LHCN-M2 (cell line): ENCODE data around the gene RIMS1. TPM values are rescaled to one million over a fixed set of nuclear protein-coding genes. Genes with fewer than 3 reads are reported as not detected.

Experiments used
- DNase-seq: peaks from one replicate; pipeline ENCODE4 v3.0.0-alpha.2; 2012; ENCODE audit warnings: low read depth
- polyA plus RNA-seq: library from polyadenylated mRNA; unstranded; fragments of >200 nt; gene quantifications from one replicate; pipeline ENCODE4 v1.2.1, GENCODE V29; 2012; ENCODE audit warnings: missing spikeins
- total RNA-seq: library from RNA; depleted of rRNA; stranded (reverse); fragments of >200 nt; gene quantifications from 2 replicates; pipeline ENCODE4 v1.2.3, GENCODE V29; 2014; rRNA removed

RIMS1 gene, protein sequence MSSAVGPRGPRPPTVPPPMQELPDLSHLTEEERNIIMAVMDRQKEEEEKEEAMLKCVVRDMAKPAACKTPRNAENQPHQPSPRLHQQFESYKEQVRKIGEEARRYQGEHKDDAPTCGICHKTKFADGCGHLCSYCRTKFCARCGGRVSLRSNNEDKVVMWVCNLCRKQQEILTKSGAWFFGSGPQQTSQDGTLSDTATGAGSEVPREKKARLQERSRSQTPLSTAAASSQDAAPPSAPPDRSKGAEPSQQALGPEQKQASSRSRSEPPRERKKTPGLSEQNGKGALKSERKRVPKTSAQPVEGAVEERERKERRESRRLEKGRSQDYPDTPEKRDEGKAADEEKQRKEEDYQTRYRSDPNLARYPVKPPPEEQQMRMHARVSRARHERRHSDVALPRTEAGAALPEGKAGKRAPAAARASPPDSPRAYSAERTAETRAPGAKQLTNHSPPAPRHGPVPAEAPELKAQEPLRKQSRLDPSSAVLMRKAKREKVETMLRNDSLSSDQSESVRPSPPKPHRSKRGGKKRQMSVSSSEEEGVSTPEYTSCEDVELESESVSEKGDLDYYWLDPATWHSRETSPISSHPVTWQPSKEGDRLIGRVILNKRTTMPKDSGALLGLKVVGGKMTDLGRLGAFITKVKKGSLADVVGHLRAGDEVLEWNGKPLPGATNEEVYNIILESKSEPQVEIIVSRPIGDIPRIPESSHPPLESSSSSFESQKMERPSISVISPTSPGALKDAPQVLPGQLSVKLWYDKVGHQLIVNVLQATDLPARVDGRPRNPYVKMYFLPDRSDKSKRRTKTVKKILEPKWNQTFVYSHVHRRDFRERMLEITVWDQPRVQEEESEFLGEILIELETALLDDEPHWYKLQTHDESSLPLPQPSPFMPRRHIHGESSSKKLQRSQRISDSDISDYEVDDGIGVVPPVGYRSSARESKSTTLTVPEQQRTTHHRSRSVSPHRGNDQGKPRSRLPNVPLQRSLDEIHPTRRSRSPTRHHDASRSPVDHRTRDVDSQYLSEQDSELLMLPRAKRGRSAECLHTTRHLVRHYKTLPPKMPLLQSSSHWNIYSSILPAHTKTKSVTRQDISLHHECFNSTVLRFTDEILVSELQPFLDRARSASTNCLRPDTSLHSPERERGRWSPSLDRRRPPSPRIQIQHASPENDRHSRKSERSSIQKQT (N-terminal part only)
- 1.9 and 2.2 TPM in 2 replicates for total RNA-seq
- 5.2 TPM for polyA plus RNA-seq

GRCh38 chr6:71886184-71887005, at the start of gene RIMS1:
Gene RIMS1 (plus strand): TSS chr6:71886550. CDS start chr6:71887024, 474 bp downstream.
- peak; percentile 38 for DNase-seq

DNA sequence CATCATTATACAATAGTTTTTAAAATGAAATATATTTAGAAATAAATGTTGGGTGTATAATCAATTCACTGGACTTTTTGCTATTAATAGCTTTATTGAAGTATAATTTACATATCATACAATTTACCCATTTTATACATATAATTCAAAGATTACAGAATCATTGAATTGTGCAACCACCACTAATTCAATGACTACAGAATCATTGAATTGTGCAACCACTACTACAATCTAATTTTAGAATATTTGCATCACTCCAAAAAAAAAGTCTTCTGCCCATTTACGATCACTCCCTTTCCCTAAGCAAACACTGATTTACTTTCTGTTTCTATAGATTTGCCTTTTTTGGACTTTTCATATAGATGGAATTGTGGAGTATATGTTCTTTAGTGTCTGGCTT, 35.1 kb upstream of the RIMS1 start:
- no peak for DNase-seq

- no peak for DNase-seq
Observed at GRCh38 chr6:71852948-71853347, 33.4 kb upstream of the RIMS1 start.

- DNase-seq, result peak; percentile 11
Observed at GRCh38 chr6:71855406-71855805, 30.9 kb upstream of the RIMS1 start.

DNA sequence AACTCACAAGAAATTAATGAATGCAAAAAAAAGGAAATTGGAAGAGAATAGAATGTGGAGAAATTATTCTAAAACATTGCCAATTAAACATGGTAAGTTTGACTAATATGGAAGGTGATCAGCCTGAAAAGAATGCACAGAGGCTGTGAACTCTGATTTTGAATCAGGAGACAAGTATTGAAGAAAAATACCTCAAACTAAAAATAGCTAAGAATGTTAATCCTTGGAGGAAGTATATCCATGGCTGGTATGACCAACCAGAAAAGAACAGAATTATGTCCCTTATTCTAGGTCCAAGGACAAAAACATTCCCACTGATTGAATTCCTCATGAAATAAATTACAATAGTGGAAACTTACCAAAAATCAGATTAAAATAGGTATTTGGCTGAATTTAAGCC, 7.3 kb upstream of the RIMS1 start:
- DNase-seq, result peak; percentile 68

DNA sequence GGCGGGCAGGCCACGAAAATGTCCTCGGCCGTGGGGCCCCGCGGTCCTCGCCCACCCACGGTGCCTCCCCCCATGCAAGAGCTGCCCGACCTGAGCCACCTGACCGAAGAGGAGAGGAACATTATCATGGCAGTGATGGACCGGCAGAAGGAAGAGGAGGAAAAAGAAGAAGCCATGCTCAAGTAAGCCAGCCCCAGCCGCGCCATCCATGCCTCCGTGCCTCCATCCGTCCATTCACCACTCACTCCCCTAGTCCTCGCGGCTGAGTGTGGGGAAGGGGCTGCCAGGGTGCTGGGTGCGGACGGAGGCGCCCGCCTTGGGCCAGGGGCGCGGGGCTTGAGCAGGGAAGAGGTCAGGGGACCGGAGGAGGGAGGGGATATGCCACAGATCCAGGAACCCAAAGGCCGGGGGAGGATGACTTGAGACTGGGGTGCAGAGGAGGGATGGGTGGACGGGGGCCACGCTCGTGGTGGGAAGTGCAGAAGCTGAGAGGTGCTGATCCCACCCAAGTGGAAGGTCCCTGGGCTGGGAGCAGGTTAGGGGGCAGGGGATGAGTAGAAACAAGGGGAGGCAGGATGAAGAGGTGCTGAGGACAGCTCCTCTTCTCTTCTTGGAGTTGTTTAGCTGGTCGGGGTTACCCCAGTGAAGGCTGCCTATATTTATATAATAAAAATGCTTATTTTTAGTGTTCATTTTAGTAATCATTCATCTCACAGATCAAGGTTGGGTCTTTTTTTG, 825 bp downstream of the RIMS1 start:
- no peak for DNase-seq

DNA sequence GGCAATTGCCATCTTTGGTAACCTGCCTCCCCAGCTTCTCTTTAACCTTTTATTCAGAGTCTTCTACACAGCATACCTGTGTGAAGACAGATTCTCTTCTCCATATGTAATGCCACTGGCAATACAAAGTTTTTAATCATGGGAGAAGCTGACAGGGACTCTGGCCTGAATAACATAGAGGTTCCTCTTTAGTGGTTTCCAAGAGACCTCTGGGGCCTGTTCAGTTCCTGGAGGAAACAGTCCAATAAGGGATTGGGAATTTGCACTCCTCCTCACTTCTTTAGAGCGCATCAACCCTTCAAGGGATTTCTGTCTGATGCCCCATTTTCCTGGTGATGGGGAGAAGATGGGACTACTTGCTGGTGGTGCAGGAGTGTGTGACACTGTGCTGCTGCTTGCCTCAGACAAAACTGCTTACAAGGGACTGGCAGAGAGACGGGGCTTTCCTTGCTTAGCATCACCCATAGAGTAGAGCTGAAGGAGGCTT, 1.4 kb downstream of the RIMS1 start:
- no peak for DNase-seq

DNA sequence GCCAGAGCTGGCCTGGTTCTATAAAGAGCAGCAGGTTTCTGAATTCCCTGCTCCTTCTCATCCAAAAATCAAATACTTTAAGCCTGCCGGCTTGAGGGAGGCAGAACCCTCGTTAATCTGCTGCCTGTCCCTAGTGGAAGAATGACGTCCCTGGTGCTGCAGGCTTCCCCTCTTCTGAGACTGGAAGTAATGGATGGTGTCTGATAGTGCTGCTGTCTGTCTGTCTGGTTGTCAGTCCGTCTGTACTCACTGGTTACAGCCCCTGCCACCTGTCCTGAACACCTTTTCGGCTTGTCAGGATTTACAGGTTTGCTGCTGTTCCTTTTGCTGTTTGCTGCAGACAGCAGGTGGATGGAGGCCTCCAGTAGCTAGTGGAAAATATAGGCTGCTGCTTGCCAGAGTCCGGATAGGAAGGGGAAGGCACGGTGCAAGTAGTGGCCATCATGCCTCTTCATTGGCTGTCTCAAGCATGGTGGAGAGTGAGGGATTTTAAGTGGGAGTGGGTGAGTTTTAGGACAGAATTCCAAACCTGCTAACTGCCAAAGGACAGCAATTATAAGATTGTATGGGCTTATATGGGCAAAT, 2.5 kb downstream of the RIMS1 start:
- DNase-seq, result no peak

DNA sequence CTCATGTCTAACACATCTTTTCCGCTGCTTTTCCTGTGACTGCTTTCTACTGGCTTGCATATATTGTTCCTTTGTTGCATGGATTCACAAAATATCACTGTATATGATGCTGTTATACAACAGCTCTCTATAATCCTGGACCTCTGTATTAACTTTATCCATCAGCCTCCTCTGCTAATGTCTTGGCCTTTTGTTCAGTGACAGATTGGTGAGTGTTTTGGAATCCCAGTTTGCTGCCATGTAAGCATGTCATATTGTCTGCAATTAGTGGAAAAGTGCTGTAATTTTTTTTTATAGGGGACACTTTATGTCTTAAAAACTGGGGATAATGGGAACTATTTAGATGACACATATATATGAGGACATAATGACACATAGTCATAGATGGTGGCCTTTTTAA, 3.0 kb downstream of the RIMS1 start:
- no peak for DNase-seq

DNA sequence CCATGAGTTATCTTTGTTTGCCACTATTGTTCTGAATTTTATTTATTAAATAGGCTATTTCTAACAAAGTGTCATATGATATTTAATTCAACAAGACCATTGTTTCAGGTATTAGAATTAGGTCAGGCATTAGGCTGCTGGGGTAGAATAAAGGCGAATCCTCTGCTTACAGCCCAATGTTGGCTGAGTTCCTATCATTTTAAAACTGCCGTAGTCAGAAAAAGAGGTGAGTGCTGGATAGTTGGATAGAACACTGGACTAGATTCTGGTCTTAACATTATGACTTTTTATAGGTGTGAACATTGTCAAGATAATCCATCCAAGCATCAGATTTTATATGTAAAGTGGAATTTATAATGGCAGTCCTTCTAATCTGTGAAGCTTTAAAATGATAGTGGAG, 6.3 kb downstream of the RIMS1 start:
- no peak for DNase-seq

GRCh38 chr6:71900642-71901041, 14.3 kb downstream of the RIMS1 start:
- DNase-seq, result peak; percentile 44

- no peak for DNase-seq
Observed at GRCh38 chr6:71902261-71902660, 15.9 kb downstream of the RIMS1 start.

DNA sequence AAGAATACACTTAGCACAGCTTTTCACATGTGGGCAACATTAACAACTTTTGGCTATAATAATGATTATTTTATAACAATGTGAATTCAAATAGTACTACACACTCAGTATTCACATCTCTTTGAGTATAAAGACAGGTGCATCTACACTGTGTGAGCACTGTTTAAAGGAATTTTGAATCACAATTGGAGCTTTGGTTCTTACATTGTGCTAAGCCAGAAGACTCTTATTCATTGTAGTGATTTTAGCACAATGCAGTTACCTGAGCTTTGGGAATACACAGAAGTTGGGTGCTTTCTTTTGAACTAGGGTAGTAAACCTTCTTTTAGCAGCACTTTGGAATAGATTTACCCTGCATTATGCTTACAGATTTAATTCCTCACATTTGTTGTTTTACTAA, 20.5 kb downstream of the RIMS1 start:
- DNase-seq, result no peak

- peak; percentile 10 for DNase-seq
Observed at GRCh38 chr6:71908162-71908765, 21.9 kb downstream of the RIMS1 start.

DNA sequence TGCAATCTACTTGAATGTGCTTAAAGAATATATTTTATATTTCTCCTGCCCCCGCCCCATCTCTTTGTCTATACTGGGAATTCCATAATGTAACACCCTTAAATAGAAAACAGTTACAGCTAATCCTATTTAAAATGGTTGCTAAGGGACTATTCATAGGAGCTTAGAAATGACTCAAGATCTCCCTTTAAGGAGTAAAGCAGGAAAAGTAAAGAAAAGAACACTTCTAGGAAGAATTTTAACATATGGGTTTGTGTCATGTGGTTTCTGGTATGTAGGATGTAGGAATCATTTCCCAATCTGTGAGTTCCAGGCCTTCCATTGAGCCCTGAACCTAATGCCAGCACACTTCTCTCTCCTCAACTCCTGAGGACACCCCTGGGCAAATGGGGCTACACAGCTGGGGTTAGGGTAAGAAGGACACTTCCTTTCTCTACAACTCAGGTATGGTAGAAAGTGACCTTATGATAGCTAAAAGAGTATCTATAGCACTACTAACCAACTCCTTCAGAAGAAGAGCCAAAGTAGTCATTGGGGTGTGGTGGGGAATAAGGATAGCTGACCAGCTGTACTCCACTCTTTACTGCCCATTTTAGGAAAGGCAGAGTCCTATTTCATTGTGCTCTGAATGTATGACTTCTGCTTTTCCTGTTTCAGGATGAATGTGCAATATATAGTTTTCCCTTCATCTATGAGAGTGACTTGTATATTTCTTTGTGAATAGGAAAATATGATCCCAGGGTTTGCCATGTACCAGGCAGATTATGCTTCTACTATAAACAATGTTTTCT, 27.3 kb downstream of the RIMS1 start:
- DNase-seq, result no peak

DNA sequence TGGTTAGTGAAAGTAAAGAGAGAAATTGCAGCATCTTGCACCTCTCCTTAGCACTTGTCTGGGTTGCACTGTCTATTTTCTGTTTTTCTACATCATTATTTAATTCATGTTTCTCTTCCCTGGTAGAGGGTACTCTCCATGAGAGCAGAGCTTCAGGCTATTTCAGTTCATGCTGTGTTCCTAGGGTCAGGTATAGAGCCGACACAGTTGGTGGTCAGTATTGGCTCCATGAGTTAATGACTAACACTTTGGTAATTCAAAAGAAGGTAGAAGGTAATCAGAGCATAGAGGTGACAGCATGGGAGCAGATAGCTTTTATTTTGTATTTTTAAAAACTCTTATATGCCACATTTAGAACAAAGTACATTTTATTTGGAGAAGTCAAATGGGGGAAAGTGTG, 42.7 kb downstream of the RIMS1 start:
- no peak for DNase-seq

GRCh38 chr6:71933881-71934280, 47.5 kb downstream of the RIMS1 start:
- no peak for DNase-seq

GRCh38 chr6:71965404-71965803, 79.1 kb downstream of the RIMS1 start:
- DNase-seq, result no peak

DNA sequence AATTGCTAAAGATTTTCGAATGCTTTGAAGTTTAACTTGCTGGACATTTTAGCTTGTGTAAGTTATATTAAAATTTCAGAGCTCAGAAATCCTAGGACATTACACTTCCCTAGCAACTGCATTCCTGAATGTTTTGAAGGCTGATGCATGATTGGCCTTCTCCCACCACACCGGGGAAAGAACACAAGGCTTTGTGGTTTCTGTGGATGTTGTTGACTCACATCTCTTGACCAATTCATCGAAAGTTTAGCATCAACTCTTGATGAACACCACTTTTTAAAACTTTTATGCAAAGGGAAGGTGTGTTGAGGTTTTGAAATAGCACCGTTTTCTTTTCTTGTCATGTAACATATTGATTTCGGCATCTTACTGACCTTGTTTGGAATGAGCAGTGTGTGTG, 81.1 kb downstream of the RIMS1 start:
- DNase-seq, result peak; percentile 88
